Naive B cell (primary cell): ENCODE measurements around the gene SRA1. TPM values are rescaled to one million over a fixed set of nuclear protein-coding genes. Genes with fewer than 3 reads are reported as not detected.

ENCODE experiments used
- ATAC-seq, 2 donors: fragments of 150-1000 bp; cut with Tn5 transposase; 2 replicates each; pipeline ENCODE4 v1.10.0; 2021; ENCODE audit warnings: low read depth in 2 of 2, mild to moderate bottlenecking in 2 of 2, moderate library complexity in 2 of 2
- DNase-seq: peaks from one replicate; pipeline ENCODE4 v3.0.0; 2022
- H3K27ac Mint-ChIP-seq, 6 donors: one replicate each; pipeline ENCODE4 v1.8.0; 2020 to 2022; ENCODE audit warnings: mild to moderate bottlenecking in 6 of 6, mixed read lengths in 6 of 6, moderate library complexity in 5 of 6, inconsistent platforms in 2 of 6
- H3K27me3 Mint-ChIP-seq, 3 donors: one replicate each; pipeline ENCODE4 v1.8.0; 2021 to 2022; ENCODE audit warnings: mixed read lengths in 3 of 3, mild to moderate bottlenecking in 1 of 3
- H3K36me3 Mint-ChIP-seq, 2 donors: one replicate each; pipeline ENCODE4 v1.8.0; 2020 to 2022; ENCODE audit warnings: mixed read lengths in 2 of 2, inconsistent platforms in 1 of 2, mild to moderate bottlenecking in 1 of 2
- H3K4me1 Mint-ChIP-seq, 3 donors: one replicate each; pipeline ENCODE4 v1.8.0; 2020 to 2022; ENCODE audit warnings: mixed read lengths in 3 of 3, inconsistent platforms in 1 of 3, mild to moderate bottlenecking in 1 of 3, moderate library complexity in 1 of 3
- H3K4me3 Mint-ChIP-seq, 8 donors: one replicate each; pipeline ENCODE4 v1.8.0; 2020 to 2022; ENCODE audit warnings: mild to moderate bottlenecking in 8 of 8, mixed read lengths in 8 of 8, moderate library complexity in 8 of 8, inconsistent platforms in 2 of 8
- H3K9me3 Mint-ChIP-seq, 7 donors: one replicate each; pipeline ENCODE4 v1.8.0; 2020 to 2022; ENCODE audit warnings: mixed read lengths in 7 of 7, mild to moderate bottlenecking in 5 of 7, inconsistent platforms in 2 of 7, moderate library complexity in 1 of 7
- polyA plus RNA-seq, 6 donors: library from polyadenylated mRNA; unstranded; fragments of 300-500 nt; fragmentation: Illumina TruSeq; gene quantifications; one replicate each; pipeline ENCODE4 v1.2.3, GENCODE V29; 2021; ENCODE audit warnings: low read depth in 6 of 6

The SRA1 gene
- polyA plus RNA-seq, 6 donors from 2014 or later, result 26.2 to 47.0 (median 31.7) TPM

- no peak for ATAC-seq
- H3K36me3 Mint-ChIP-seq, result no peaks in the 10 kb centered on the region
- H3K4me1 Mint-ChIP-seq, result peaks cover 53 to 58% (median 56%) of the 10 kb centered on the region in 3 donors
- peak overlapping the region in 5 of 6 donors; percentile 49 to 95 (median 83) for H3K27ac Mint-ChIP-seq
- DNase-seq, result no peak
- H3K9me3 Mint-ChIP-seq, result no peaks in the 10 kb centered on the region
- peak overlapping the region; percentile 58 to 94 (median 91) for H3K4me3 Mint-ChIP-seq
- H3K27me3 Mint-ChIP-seq, result no peaks in the 10 kb centered on the region
Observed at GRCh38 chr5:140555747-140556312, 1.4 kb downstream of the SRA1 start.

DNA sequence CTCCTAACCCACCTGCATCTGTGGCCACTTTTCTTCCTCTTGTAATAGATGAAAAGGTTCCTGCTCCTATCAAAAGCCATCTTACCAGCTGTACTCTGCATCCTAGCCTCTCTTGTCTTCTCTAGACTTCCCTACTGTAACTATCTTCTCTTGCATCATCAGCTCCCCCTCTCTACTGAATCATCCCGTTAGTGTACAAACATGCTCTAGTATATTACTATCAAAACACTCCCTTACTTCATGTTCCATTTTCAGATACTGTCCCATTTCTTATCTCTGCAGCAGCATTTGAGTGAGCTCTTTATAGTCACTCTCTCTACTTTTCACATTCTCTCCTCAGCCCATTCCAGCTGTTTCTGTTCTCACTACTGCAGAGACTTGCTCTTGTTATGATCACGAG, 2.8 kb downstream of the SRA1 start:
- Mint-ChIP-seq H3K9me3 (no peaks in the 10 kb centered on the region), H3K27ac (peak overlapping the region in 1 of 6 donors; percentile 5), H3K4me1 (peaks cover 57 to 60% (median 58%) of the 10 kb centered on the region in 3 donors), H3K36me3 (peaks cover 0 to 4% of the 10 kb centered on the region in 2 donors), H3K4me3 (peak overlapping the region in 1 of 8 donors; percentile 90), H3K27me3 (no peaks in the 10 kb centered on the region)
- DNase-seq, result no peak
- no peak for ATAC-seq

DNA sequence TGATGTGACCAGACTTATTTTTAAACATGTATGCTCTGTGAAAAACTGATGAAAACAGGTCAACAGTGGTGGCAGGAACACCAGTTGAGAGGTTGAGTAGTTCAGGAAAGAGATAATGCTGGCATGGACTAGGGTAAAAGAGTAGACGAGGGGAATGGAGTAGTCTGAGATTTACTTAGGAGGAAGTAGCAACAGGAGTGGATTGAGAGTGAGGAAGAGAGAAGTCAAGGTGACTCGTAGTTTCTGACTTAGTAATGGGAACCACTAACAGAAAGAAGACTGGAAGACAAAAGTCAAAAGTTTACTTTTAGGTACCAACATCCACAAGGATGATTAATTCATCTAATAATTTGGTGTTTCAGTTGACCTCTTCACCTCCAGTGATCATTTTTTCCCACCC, 3.6 kb downstream of the SRA1 start:
- Mint-ChIP-seq H3K36me3 (peaks cover 0 to 4% of the 10 kb centered on the region in 2 donors), H3K27ac (peak overlapping the region in 5 of 6 donors; percentile 5 to 83 (median 74))

DNA sequence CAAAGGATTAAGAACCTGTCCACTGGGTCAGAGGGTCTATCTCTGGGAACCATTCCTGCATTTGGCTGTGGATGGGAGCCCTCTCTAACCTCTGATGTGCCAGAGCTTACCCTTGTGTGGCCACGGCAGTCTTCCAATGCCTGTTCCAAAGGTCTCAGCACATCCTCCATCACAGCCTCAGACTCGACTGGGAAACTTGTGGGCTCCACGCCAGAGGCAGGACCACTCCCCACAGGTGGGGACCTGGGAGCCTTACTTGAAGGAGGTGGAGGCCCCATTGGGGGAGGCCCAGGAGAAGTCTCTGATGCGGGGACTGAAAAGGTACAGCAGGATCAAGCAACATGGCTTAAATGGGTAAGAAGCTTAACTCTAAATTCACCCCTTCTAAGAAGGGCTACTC, 5.4 kb downstream of the SRA1 start:
- H3K27ac Mint-ChIP-seq, result peak overlapping the region in 4 of 6 donors; percentile 32 to 94 (median 80)
- H3K36me3 Mint-ChIP-seq, result peaks cover 0 to 4% of the 10 kb centered on the region in 2 donors
- DNase-seq (no peak), ATAC-seq (no peak)
- no peaks in the 10 kb centered on the region for H3K9me3 Mint-ChIP-seq
- H3K4me3 Mint-ChIP-seq, result peak overlapping the region in 1 of 8 donors; percentile 3
- no peaks in the 10 kb centered on the region for H3K27me3 Mint-ChIP-seq
- peaks cover 52 to 66% (median 63%) of the 10 kb centered on the region in 3 donors for H3K4me1 Mint-ChIP-seq

More for the DNA sequence above, 3.6 kb downstream of the SRA1 start:
- peaks cover 59 to 68% (median 66%) of the 10 kb centered on the region in 3 donors for H3K4me1 Mint-ChIP-seq
- H3K27me3 Mint-ChIP-seq, result no peaks in the 10 kb centered on the region
- ATAC-seq (no peak), DNase-seq (no peak)
- peak overlapping the region in 2 of 8 donors; percentile 5 to 68 for H3K4me3 Mint-ChIP-seq
- no peaks in the 10 kb centered on the region for H3K9me3 Mint-ChIP-seq

GRCh38 chr5:140550147-140551079, 6.9 kb downstream of the SRA1 start:
- ATAC-seq, result no peak
- Mint-ChIP-seq H3K36me3 (peaks cover 0 to 4% of the 10 kb centered on the region in 2 donors), H3K4me1 (peaks cover 40 to 58% (median 50%) of the 10 kb centered on the region in 3 donors), H3K4me3 (peak overlapping the region in 4 of 8 donors; percentile 32 to 87 (median 51)), H3K27ac (peak overlapping the region; percentile 33 to 94 (median 50)), H3K9me3 (no peaks in the 10 kb centered on the region), H3K27me3 (no peaks in the 10 kb centered on the region)
- no peak for DNase-seq

GRCh38 chr5:140549237-140550144, 7.8 kb downstream of the SRA1 start:
- Mint-ChIP-seq H3K27me3 (no peaks in the 10 kb centered on the region), H3K9me3 (no peaks in the 10 kb centered on the region), H3K27ac (peak overlapping the region; percentile 85 to 97 (median 96)), H3K36me3 (peaks cover 6 to 9% of the 10 kb centered on the region in 2 donors), H3K4me1 (peaks cover 36 to 50% (median 41%) of the 10 kb centered on the region in 3 donors), H3K4me3 (peak overlapping the region; percentile 61 to 96 (median 88))
- DNase-seq, result no peak
- no peak for ATAC-seq

- peak overlapping the region in 7 of 8 donors; percentile 61 to 97 (median 92) for H3K4me3 Mint-ChIP-seq
- peaks cover 34 to 43% (median 35%) of the 10 kb centered on the region in 3 donors for H3K4me1 Mint-ChIP-seq
- DNase-seq (no peak), ATAC-seq (no peak)
- no peaks in the 10 kb centered on the region for H3K9me3 Mint-ChIP-seq
- no peaks in the 10 kb centered on the region for H3K27me3 Mint-ChIP-seq
- H3K36me3 Mint-ChIP-seq, result peaks cover 11% of the 10 kb centered on the region in 2 donors
- H3K27ac Mint-ChIP-seq, result peak overlapping the region; percentile 94 to 98 (median 97)
Observed at GRCh38 chr5:140548791-140549190, 8.5 kb downstream of the SRA1 start.

DNA sequence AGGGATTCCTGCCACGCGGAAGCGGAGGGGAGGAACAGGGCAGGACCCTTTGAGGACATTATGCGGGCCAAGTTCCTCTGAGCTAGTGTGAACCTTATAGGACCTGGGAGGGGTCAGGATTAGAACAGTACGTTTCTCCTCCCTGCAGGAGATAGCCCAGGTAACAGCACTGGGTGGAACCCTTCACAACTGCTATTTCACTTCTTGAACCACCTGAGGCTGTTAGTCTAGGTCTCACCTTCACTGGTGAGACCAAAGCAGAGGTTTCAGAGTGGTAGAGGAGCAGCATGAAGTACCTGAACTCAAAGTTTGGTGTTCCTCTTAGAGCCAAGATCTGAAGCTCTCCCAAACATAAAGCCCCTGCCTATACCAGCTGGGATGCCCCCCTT, 9.0 kb downstream of the SRA1 start:
- H3K36me3 Mint-ChIP-seq, result peaks cover 11% of the 10 kb centered on the region in 2 donors

GRCh38 chr5:140547508-140548299, 9.6 kb downstream of the SRA1 start, which contains the start of gene EIF4EBP3:
TSS of gene EIF4EBP3 (plus strand) at chr5:140547662. CDS start at chr5:140547738, 76 bp downstream.
- Mint-ChIP-seq H3K9me3 (no peaks in the 10 kb centered on the region), H3K4me3 (peak within 1 kb of the TSS; percentile 87 to 97 (median 92)), H3K36me3 (peaks cover 11% of the 10 kb centered on the region in 2 donors), H3K27ac (peak within 1 kb of the TSS; percentile 94 to 98 (median 97)), H3K27me3 (no peaks in the 10 kb centered on the region), H3K4me1 (peaks cover 24 to 34% (median 24%) of the 10 kb centered on the region in 3 donors)
- ATAC-seq (peak; percentile 99), DNase-seq (peak; percentile 85)

More for the DNA sequence above, 9.0 kb downstream of the SRA1 start:
- ATAC-seq (peak in 1 of 2 donors; percentile 6), DNase-seq (no peak)
- H3K9me3 Mint-ChIP-seq, result no peaks in the 10 kb centered on the region
- H3K27ac Mint-ChIP-seq, result peak overlapping the region; percentile 94 to 98 (median 97)
- peaks cover 29 to 38% (median 30%) of the 10 kb centered on the region in 3 donors for H3K4me1 Mint-ChIP-seq
- H3K27me3 Mint-ChIP-seq, result no peaks in the 10 kb centered on the region
- peak overlapping the region; percentile 87 to 97 (median 92) for H3K4me3 Mint-ChIP-seq

DNA sequence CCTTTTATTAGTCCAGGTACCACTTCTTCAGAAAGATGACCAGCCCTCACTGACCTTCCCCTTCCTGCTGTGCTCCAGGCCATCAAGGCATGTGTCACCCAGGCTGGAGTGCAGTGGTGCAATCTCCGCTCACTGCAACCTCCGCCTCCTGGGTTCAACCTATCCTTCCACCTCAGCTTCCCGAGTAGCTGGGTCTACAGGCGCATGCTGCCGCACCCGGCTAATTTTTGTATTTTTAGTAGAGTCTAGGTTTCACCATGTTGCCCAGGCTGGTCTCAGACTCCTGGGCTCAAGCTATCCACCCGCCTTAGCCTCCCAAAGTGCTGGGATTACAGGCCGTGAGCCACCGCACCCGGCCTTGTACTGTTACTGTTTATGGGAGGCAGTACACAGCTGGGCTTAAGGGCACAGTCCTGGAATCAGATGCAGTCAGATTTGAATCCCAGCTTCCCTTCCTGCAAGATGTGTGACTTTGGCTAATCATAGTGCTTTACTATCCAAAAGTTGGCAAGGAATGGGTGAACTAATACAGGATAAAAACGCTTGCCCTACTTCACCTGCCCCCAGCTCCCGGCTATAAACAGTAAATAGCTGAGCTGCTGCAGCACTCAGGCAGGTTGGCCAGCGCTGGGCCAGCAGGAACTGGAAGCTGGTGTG, 10.3 kb downstream of the SRA1 start:
- no peaks in the 10 kb centered on the region for H3K27me3 Mint-ChIP-seq
- no peak for DNase-seq
- ATAC-seq, result no peak
- peak overlapping the region; percentile 94 to 98 (median 96) for H3K27ac Mint-ChIP-seq
- H3K4me3 Mint-ChIP-seq, result peak overlapping the region; percentile 87 to 97 (median 92)
- H3K9me3 Mint-ChIP-seq, result no peaks in the 10 kb centered on the region
- peaks cover 11% of the 10 kb centered on the region in 2 donors for H3K36me3 Mint-ChIP-seq
- peaks cover 24 to 34% (median 24%) of the 10 kb centered on the region in 3 donors for H3K4me1 Mint-ChIP-seq

GRCh38 chr5:140545606-140546005, 11.7 kb downstream of the SRA1 start:
- Mint-ChIP-seq H3K4me3 (peak overlapping the region in 2 of 8 donors; percentile 28 to 36), H3K36me3 (peaks cover 17 to 19% of the 10 kb centered on the region in 2 donors), H3K27me3 (no peaks in the 10 kb centered on the region), H3K4me1 (peaks cover 24 to 34% (median 24%) of the 10 kb centered on the region in 3 donors), H3K27ac (peak overlapping the region in 5 of 6 donors; percentile 15 to 96 (median 62)), H3K9me3 (no peaks in the 10 kb centered on the region)
- no peak for DNase-seq
- no peak for ATAC-seq
